ENCODE measurements around the gene MARK1. TPM values are rescaled to one million over a fixed set of nuclear protein-coding genes. Genes with fewer than 3 reads are reported as not detected.

The MARK1 gene
- total RNA-seq = 1.7 and 2.3 TPM in 2 replicates

DNA sequence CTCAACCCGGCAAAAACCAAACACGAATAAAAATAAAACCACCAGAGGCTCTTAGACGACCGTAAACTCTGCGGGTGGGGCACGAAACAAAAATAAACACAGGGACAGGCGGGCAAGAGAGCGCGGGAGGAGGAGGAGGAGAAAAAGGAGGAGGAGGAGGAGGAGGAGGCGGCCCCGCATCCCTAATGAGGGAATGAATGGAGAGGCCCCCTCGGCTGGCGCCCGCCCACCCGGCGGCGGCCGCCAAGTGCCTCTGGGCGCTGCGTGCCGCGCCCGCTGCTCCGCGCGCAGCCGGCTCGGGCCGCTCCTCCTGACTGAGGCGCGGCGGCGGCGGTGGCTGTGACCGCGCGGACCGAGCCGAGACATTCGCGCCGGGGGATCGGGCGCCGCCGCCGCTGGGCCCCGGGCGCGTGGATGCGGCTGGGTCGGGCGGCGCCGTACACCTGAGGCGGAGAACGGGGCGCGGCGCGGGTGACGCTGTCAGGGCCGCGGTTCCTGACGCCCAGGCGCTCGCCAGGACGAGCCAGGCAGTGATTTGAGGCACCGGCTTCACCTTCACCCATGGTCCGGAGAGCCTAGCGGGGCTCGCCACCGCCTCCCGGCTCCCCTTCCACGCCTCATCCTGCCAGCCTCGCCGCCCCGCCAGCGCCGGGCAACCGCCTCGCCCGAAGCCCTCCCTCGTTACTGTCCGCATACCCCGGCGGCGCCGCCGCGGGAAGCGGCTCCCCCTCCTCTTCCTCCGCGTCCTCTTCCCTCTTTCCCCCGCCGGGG is at the start of gene MARK1:
Gene MARK1 (plus strand): TSS at position 229 of the 771 bp plus-strand sequence. CDS start 687 bp downstream, outside the sequence.
- peak; percentile 43 for DNase-seq

DNA sequence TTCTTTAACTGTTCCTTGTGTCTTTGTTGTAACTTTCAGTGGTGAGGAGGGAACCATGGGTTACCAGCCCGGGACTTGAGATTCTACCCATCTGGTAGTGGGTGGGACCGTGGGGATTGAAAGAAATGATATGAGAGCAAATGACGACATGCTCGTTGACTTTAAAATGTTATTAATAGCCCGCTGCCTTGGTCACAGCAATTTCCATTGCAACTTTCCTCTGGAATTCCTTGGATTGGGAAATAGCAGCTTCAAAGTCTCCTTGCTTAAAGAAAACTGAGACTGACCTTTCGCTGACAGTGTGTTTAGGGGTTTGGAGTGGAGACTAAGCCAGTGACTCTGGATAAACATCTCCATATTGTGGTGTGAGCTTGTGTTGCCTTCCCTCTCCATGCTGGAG is 44.2 kb upstream of the MARK1 start:
- no peak for DNase-seq

DNA sequence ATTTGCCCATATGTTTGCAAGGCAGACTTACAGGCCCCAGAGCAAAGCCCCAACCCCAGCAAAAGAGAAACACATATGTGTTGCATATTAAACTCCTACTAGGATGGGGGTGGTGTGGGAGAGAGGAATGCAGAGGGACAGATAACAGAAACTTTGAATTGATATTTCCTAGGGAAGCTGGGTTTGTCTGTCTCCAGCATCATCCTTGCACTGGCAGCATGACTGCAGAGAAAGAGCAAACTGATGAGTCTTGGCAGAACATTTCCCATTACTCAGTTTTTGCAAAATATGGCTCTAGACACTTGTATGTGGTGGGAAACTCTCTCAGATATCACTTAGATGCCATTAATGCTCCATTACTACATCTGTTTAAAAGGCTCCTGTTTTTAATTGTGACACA is 43.8 kb upstream of the MARK1 start:
- no peak for DNase-seq

DNA sequence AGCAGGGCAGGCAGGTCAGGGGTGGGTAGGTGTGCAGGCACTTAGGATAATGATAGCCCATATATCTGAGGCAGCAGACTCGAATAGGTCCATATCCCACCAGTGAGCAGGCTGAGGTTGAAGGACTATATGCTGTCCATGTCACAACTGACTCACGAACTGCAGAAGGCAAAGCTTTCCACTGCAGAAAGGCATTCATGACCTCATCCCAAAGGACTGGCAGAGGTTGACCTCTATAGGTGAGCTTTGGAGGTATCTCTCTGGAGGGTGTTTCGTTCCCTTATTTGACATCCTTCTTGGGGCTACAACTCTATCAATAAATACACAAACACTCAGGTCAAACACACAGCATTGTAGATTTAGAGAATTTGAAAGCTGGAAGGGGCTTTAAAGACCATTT is 42.8 kb upstream of the MARK1 start:
- no peak for DNase-seq

DNA sequence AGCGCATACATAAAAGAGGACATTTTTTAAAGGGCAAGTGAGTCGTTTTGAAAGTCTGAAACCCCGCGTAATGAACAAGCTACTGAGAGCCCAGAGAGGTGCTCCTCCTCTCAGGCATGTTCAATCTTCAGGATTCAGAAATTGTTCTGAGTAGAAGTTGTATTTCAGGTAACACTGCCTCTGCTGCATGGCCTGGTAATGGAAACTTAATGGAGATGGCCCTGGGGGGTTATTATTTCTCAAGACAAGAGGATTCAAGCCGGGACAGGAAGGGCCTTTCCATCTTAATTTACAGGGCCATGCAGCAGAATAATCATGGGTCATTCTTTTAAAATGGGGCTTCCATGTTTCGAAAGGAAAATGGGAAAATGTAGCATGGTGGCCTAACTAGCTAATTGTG is 42.1 kb upstream of the MARK1 start:
- no peak for DNase-seq

DNA sequence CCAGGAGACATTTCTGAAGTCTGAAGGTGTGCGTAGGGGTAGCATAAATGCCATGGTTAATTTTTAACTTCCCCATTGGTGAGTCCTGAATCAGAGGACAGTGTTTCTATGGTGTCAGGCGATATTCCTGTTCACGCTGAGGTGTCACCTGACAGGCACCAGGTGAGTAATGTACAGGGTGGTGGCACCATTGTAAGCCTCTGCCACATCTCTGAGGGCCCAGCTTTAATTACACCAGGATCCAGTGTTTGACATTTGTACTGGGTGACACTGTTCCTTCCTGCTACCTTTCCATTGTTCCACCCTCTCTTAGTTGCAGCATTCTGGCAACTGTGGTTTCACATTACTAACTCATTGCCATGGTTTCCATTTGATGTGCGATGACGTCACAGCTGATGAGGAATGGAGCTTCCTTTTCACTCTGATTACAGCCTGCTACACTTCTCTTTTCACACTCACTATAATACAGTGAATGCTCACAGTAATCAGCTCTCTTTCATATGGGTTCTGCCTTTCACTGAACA is 40.6 kb upstream of the MARK1 start:
- peak; percentile 67 for DNase-seq

DNA sequence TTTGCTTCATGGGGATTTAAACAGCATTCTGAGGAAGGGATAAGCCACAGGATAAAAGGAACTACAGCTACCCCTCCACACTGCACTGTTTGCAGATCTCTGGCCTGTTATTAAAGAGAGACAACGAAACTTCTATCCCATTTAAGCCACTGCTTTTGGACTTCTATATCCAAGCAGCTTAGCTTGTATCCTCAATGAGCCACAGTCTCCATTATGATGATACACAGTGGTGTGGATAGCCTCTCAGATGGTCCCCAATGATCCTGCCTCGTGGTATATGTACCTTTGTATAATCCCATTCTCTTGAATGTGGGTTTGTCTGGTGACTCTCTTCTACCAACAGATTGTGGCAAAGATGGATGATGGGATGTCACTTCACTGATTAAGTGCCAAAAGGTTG is 36.0 kb upstream of the MARK1 start:
- DNase-seq = no peak

DNA sequence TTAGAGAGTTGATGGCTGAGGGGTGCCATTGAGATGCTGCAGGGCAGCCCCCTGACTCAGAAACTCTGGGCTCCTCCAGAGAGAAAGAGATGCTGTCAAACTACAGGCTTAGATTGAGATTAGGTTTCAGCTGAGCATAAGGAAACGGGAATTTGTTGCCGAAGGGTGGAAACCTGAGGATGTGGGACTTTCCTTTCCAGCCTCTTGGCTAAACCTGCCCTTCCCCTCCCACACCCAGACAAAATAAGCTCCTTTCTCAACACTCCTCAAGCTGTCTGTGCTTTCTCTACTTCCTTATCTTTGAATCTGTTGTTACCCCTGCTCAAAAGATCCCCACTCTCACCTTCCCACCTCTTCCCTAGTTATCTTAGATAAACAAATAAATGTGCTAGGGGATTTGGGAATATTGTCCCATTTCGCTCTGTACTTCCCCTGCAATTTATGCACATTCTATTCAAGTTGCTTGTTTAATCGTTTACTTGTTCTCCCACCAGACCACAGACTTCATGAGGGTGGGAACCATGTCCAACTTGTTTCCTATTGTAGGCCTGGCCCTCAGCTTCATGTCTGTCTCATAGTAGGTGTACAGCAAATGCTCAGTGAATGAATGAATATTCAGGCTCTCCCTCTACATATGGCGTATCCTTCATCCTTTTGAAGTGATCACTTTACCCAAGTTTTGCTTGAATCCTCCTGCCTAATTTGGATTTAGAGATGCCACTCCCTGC is 30.6 kb upstream of the MARK1 start:
- DNase-seq = no peak

DNA sequence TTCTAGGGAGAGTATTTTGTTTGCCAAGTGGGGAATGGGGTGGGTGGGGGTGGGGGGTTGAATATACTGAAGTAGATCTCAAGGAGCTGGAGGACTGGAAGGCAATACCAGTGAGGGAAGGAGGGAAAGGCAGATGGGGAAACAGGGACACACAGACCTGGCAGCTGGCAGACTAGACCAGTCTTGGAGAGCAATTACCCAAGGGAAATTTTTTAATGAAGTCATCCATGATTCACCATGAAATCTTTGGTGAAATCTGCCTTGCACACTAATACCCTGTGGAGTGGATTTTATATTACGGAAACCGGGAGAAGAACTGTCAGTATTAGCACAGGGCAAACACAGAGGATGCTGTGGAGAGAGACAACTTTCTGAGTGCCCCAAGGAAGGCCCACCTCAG is 29.7 kb upstream of the MARK1 start:
- no peak for DNase-seq

DNA sequence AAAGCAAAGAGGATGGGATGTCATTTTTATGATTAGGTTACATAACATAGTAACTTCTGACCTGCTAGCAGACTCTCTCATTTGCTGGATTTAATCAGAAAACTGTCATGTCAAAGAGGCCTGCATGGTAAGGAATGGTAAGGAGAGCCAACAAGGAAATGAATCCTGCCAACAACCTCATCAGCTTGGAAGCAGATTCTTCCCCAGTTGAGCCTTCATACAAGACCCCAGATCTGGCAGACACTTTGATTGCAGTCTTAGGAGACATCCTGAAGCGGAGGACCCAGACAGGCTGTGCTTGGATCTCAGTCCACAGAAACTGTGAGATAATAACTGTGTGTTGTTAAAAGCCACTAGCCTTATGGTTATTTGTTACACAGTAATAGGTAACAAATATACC is 27.6 kb upstream of the MARK1 start:
- no peak for DNase-seq

DNA sequence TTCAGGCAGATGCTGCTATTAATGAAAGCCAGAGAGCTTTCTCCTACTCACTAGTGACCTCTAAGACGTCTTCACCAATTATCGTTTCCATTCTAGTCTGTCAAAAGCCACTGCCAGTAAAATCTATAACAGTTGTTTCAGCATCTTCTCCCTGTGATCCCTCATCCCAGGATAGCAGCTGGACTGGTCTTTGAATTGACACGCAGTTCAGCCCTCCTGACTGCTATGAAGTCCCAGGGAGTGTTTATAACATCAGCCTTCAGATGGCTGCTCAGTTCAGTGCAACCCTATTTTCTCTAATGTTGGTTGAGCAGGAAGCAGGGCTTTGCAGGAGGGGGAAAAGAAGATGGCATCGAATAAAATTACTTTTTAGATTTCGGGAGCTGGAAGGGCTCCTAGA is 23.6 kb upstream of the MARK1 start:
- no peak for DNase-seq

DNA sequence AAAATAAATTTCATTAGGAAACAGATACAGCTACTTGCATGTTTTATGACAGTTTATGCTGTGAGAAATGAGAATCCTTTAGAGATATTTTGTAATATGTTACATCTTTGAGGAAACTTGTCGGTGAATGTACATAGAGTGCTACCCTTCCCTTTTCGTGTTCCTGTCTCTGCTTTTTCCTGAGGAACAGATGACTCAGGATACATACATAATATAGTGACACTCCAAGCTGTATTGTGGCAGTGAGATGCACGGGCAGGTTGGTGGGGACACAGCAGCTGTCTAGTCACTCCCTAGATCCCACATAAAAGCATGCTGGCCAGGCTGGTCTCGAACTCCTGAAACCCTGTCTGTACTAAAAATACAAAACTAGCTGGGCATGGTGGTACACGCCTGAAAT is 20.9 kb upstream of the MARK1 start:
- DNase-seq = no peak

DNA sequence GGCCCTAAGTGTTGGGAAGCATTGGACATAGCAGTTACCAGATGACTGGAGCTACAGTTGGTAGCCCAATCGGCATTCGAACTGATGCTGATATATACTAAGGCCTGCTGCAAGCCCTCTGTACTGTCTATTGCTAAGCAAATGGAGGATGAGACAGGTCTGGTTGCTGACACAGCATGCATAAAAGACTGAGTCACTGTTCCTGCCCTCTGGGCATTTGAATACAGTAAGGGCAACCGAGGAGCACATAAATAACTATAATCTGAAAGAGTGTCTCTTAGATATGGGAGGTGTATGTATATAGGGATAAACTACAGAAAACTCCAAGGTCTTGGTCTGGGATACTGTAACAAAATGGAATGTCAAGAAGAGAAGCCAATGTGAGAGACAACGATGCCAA is 16.8 kb upstream of the MARK1 start:
- DNase-seq = no peak

DNA sequence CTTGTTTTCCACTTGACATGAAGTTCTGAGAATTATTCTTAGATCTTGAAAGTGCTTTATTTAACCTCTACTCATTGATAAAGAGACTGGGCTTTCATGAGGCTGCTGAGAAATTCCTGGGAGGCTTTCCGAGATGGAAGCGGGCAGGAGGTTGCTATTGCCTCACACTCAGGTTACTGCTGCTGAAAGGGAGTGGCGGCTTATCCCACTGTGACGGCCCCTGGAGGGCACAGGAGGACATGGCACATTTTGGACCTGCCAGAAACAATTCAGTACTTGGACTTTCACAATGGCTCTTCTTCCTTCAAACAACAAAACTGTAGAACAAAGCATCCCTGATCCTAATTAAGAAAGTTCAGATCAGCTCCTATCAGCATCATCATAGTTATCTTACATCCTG is 16.2 kb upstream of the MARK1 start:
- peak; percentile 3 for DNase-seq

DNA sequence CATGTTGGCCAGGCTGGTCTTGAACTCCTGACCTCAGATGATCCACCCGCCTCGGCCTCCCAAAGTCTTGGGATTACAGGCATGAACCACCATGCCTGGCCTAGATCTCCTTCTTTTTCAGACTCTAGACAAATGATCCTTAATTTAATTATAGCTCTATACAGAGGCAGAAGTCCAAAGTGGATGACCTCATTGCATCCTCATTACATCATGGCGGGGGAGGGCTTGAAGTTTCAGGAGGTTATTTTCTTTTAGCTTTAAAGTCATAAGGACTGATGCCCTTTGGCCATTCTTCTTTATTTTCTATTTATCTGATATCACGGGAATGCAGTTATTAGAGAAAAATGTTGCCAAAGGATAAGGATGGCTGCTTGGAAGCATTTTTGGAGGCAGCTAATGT is 14.1 kb upstream of the MARK1 start:
- DNase-seq = no peak

DNA sequence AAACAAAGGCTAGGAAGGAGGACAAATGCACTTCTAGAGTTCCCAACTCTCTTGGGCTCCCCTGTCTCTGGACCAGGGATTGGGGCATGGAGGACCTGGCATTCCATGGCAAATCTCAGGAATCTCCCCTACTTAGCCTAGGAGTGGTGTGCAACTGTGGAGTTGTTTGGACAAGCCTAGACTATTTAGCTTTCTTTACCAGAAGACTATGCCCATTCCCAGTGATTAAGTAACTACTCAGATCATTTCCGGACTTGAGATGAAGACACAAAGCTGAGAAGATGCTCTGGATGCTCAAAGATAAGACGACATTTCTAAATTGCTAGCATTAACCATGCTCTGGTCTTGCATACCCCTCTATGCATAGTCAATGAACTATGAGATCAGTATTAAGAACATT is 13.7 kb upstream of the MARK1 start:
- no peak for DNase-seq

DNA sequence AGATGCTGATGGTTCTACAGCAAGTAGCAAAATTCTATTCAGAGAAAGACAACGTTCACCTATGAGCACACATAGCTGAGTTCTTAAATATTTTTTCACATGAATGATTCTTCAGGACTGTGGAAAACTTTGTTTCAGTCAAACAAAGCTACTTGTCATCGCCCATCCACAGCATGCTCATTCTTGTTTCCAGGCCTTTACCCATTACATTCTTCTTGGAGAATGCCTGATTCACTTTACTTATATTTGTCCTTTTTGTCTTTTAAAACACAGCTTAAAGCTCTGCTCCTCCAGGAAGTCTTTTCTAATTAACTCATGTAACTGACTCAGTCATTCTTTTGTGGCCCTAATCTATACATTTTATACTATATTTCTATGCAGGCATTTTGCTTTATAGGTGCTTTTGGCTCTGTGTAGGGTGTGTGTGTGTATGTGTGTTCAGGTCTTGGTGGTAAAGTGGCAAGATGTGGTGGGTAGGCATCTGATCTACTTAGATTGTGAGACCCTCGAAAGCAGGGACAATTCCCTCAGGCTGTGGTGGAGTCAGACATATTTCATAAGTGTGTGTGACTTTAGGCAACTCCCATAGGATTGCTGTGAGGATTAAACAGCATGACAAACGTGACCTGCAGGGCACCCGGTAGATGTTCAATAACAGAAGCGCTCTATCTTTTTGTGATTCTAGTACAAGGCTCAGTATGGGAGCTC is 11.8 kb upstream of the MARK1 start:
- DNase-seq = no peak

DNA sequence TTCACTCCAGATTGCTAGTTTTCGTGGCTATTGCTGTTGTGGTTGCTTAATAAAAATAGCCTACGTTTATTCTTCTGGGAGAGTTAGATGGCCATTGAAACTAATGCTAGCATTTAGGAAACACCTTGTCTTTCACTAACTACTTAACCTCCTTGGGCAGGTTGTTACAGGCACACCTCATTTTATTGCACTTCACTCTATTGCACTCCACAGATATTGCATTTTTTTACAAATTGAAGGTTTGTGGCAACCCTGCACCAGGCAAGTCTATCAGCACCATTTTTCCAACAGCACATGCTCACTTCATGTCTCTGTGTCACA is 11.3 kb upstream of the MARK1 start:
- no peak for DNase-seq

DNA sequence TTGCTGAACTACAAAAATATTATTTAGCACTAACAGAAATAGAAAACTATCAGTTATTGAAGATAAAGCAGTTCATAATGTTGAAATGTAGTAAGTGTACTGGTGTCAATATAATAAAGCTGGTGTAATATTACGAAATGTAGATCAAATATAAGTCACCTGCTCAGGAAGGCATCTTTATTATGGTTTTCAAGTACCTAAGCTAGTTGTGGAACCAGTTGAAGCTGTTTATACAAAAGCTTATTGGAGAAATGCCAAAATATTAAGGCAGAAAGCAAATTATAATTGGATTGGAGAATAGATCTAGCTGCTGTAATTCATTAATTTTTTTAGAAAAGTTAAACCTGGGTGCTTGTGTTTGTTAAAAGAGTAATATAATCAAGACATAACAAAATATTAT is 6.2 kb upstream of the MARK1 start:
- DNase-seq = no peak

DNA sequence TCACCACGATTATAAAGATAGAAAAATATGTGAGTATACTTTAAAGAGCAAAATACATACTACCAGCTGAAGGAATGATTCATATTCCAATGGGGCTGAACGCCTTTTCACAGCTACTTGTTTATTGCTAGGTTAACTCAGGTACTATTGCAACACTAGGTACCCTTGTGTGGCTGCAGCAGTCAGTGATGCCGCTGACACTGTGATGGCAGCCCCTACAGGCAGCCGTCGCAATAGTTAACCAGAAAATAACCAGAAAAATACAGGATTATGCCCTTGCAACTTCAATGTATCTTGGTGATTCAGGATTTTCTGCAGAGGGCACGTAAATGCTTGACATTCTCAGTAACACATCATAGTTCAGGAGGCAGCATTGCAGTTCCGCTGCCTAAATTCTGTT is 1.6 kb upstream of the MARK1 start:
- peak; percentile 4 for DNase-seq

DNA sequence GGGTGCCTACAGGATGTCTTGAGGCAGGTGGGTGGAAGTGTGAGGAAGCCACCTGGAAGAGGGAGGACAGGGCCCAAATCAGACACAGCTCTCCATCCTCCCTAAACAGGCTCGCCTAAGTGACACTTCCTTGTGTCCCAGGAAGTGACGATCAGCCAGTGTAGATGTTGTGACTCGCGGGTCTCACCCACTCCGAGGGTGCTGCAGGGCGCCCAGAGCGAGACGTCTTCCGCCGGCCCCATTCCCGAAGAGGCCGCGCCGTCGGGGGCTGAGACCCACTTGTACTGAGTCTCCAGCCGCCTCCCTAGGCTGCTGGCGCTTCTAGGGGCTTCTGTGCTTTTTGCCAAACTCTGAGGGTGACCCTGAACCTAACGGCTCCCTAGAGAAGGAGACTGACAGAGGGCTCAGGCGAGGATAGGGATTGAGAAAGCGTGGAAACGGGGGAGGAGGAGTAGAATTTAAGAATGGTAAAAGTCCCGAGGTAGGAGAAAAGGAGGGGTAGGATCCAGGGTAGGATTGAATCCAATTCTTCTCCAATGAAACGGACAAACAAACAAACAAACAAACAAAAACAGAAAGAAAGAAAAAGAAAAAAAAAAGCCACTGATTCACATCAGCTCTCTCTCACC is 543 bp upstream of the MARK1 start:
- DNase-seq = peak; percentile 1

DNA sequence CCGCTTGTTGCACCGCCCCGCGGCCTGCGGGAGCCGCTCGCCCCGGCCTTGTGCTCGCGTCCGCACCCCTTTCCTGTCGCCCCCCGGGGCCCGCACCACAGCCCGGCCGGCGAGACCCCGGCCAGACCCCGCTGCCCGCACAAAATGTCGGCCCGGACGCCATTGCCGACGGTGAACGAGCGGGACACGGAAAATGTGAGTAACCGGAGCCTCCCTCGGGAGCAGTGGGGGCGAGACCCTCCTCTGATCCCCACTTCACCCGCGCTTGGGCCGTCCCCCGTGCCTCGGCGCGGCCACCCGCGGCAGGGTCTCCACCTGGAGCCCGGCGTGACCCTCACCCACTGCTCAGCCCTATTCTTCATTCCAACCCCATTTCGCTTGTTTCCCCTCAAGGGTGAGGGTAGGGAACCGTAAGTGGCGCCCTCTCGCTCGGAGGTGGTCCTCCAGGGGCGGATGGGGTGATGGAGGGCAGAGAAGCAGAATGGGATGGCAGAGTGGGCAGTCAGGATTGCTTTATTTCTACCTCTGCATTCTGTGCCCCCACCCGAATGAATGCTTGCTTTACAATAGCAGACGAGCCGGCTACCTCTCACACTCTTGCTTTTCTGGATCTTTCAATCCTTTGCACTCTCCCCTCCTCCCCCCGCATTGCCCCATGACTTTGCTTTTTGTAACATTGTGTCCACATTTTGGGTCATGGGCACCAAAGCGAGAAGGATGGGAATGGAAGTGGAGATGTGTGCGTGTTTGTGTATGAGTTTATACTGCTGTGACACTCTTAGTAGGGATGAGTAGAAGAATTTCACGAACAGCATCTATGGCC is 954 bp downstream of the MARK1 start:
- peak; percentile 1 for DNase-seq
